ENCODE measurements around the gene SEC16A. TPM values are rescaled to one million over a fixed set of nuclear protein-coding genes. Genes with fewer than 3 reads are reported as not detected.
A peak's percentile ranks its signal among the peaks of the same experiment; 100 is the strongest.

SEC16A gene
- total RNA-seq, 6 experiments from 2014 or later: 46.9 to 108 (median 72.0) TPM

DNA sequence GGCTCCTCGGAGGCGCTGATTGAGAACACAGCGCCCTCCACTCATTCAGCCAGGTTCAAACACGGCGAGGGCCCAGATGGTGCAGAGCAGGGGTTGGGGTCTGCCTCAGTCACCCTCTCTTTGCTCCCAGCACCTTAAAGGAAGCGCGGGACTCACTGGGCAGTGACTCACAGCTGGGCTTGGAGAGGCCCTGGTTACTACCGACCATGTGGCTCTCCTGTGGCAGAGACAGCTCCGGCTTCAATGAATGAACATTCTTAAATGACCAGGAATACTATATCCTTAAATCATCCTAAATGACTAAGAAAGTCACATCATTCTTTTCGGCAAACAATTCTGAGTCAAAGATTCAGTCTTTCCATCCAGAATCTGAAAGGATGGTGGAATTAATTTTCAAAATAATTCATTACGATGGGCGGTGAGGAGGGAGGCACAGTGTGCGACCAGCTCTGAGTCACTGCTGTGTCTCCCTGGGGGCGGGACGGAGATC, 41.6 kb downstream of the SEC16A start:
- Histone ChIP-seq H3K27ac (peak overlapping the region in 2 of 3 donors; percentile 49 to 86), H3K36me3 (peaks cover 4 to 39% (median 24%) of the 10 kb centered on the region in 4 donors), H3K4me3 (no peak overlapping the region), H3K9me3 (no peaks in the 10 kb centered on the region), H3K27me3 (no peaks in the 10 kb centered on the region), H3K4me1 (peaks cover 0 to 56% (median 21%) of the 10 kb centered on the region in 4 donors)
- intact Hi-C loops (cut with DNase I): no loop called here
- 76% methylated on average over 11 of the region's 15 CpGs for WGBS (ENCODE audit: insufficient coverage, low coverage, low lambda C conversion rate, missing lambda C conversion rate)
- DNase-seq: no peak
- TF ChIP-seq, protein P1, sequence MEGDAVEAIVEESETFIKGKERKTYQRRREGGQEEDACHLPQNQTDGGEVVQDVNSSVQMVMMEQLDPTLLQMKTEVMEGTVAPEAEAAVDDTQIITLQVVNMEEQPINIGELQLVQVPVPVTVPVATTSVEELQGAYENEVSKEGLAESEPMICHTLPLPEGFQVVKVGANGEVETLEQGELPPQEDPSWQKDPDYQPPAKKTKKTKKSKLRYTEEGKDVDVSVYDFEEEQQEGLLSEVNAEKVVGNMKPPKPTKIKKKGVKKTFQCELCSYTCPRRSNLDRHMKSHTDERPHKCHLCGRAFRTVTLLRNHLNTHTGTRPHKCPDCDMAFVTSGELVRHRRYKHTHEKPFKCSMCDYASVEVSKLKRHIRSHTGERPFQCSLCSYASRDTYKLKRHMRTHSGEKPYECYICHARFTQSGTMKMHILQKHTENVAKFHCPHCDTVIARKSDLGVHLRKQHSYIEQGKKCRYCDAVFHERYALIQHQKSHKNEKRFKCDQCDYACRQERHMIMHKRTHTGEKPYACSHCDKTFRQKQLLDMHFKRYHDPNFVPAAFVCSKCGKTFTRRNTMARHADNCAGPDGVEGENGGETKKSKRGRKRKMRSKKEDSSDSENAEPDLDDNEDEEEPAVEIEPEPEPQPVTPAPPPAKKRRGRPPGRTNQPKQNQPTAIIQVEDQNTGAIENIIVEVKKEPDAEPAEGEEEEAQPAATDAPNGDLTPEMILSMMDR (IDR thresholded peaks at IDR 0.05): no peak
- TF ChIP-seq POLR2A (IDR thresholded peaks at IDR 0.05): no peak
- no peak for ATAC-seq

DNA sequence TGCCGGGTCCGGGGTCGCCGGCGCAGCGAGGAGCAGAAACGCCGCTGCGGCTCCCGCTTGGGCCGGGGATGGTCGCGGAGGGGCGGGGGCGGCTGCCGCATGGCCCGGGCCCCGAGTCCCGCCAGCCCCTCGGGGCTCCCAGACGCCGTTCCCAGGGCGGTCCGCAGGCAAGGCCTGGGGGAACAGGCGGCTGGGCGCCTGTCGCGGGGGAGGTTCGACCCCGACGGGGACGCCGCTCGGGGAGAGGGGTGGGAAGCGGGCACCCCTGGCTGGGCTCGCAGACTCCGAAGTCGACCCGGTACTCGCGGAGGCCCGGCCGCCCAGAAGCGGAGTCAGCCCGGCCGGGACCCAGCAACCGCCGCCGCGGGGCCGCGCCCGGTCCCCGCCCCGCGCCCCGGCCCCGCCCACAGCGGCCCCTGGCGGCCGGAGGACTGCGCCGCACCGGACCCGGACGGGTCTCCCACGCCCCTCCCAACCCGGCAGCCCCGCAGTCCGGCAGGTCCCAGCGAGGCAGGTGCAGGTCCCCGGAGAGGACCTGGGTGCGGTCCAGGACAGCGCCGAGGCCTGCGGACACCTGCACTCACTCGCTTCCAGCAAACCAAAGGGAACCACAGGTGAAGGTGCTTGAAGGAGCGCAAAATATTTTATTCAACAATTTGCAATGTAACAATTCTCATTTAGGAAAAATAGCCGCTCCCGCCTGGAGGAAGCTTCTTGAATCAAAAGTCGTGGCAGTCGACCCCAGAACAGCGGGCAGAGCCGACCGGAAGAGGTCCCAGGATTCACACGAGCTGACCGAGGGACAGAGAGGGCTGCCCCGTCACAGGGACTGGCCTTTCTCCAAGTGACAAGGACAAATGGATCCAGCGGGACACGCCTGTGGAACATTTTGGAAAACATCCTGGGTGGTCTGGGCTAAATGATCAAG, 43.1 kb downstream of the SEC16A start, which contains the start of gene INPP5E:
Gene INPP5E, minus strand, starts transcription at position 365 of the 928 bp plus-strand sequence. CDS start 426 bp downstream, outside the sequence.
- Histone ChIP-seq H3K27me3 (no peaks in the 10 kb centered on the region), H3K4me3 (peak within 1 kb of the TSS; percentile 72 to 79 (median 78)), H3K4me1 (peaks cover 0 to 56% (median 21%) of the 10 kb centered on the region in 4 donors), H3K36me3 (peaks cover 4 to 24% (median 17%) of the 10 kb centered on the region in 4 donors), H3K9me3 (no peaks in the 10 kb centered on the region), H3K27ac (peak within 1 kb of the TSS; percentile 45 to 86 (median 47))
- intact Hi-C loops (cut with DNase I): no loop called here
- 8% methylated on average over 19 of the region's 90 CpGs for WGBS (ENCODE audit: insufficient coverage, low coverage, low lambda C conversion rate, missing lambda C conversion rate)
- peak; percentile 78 to 82 (median 80) for DNase-seq
- TF ChIP-seq, protein P1 (IDR thresholded peaks at IDR 0.05): peak; percentile 49 to 100 (median 70)
- TF ChIP-seq POLR2A (IDR thresholded peaks at IDR 0.05): peak; percentile 14
- ATAC-seq: peak; percentile 71 to 76 (median 75)

DNA sequence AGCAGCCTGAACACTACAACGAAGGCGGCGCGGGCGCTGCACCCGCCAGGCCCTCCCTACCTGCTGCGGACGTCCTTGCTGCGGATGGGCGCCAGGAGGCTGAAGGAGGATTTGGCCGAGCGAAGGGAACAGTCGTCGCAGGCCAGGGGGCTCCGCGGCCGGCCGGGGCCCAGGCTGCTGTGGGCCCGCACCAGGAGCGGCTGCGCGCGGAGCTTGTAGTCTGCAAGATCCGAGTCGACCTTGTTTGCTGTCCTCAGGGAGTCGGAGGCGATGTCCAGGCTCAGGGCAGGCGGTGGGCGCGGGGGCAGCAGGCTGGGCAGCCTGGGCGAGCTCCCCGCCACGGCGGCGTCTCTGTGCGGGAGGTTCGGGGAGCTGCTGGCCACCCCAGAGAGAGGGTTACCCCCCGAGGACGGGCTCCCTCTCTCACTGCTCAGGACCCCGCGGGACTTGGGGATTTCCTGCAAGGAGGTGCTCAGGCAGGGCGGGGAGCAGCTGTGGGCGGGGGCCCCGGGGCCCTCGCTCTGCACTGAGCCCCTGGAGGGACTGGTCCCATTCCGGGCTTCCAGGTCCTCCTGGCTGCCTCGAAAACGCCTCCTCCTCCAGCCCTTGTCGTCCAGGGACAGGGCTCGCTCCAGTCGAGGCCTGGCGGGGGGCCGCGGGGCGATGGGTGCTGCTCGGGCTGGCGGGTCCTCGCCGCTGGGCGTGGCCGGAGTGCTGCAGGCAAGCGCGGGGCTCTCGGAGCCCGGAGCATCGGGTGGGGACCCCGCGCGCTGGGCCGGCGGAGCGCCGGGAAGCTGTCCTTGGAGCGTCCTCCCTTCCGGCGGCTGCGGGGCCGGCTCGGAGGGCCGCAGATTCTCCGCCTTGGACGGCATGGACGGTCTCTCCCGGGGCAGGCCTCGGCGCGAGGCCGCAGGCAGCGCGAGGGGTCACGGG, 44.0 kb downstream of the SEC16A start:
- TF ChIP-seq POLR2A (IDR thresholded peaks at IDR 0.05): no peak
- TF ChIP-seq, protein P1 (IDR thresholded peaks at IDR 0.05): no peak
- no CpG with 5 or more reads among the region's 91 CpGs for WGBS (ENCODE audit: insufficient coverage, low coverage, low lambda C conversion rate, missing lambda C conversion rate)

More for the DNA sequence above, 44.0 kb downstream of the SEC16A start:
- H3K4me3 ChIP-seq: peak overlapping the region; percentile 72 to 79 (median 78)
- DNase-seq (peak in 1 of 3 donors; percentile 47), ATAC-seq (peak in 3 of 4 donors; percentile 1 to 4 (median 2))
- peaks cover 0 to 56% (median 21%) of the 10 kb centered on the region in 4 donors for H3K4me1 ChIP-seq
- H3K36me3 ChIP-seq: peaks cover 4 to 15% (median 11%) of the 10 kb centered on the region in 4 donors
- H3K27ac ChIP-seq: peak overlapping the region; percentile 35 to 86 (median 47)
- no peaks in the 10 kb centered on the region for H3K27me3 ChIP-seq
- no peaks in the 10 kb centered on the region for H3K9me3 ChIP-seq
- intact Hi-C loops (cut with DNase I): no loop called here
